SU-DHL-6 (cell line): ENCODE data around the gene SEPHS2.
"Not testable (repeated sequence)": the region's sequence is repeated elsewhere in the genome, so short reads cannot be mapped to it uniquely, and the experiment has no call there.

Experiments
- EZH2phosphoT487 ChIP-seq: fragments of 200-600 bp; sonication (generic), shearing (Covaris generic); conservative IDR thresholded peaks from 2 replicates; pipeline ENCODE4 v1.6.1; 2018; ENCODE audit warnings: mild to moderate bottlenecking, antibody characterized with exemption, low read length, moderate library complexity, mixed read lengths
- TF ChIP-seq, protein P1 (sequence below): fragments of 200-600 bp; sonication (generic); IDR thresholded peaks from one replicate; pipeline ENCODE4 v1.5.1; 2017; ENCODE audit warnings: antibody characterized with exemption, mild to moderate bottlenecking, low read length, moderate library complexity; ENCODE audit not compliant: insufficient read depth, poor library complexity, severe bottlenecking

DNA sequence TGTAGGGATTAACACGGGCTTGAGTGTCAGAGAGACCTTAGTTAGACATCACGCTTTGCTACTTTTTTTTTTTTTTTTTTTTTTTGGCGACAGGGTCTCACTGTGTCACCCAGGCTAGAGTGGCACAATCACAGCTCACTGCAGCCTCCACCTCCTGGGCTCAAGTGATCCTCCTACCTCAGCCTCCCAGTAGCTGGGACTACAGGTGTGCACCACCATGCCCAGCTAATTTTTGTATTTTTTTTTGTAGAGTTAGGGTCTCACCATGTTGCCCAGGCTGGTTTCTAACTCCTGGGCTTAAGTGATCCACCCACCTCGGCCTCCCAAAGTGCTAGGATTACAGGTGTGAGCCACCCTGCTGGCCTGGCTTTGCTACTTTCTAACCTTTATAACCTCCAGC, 49.0 kb downstream of the SEPHS2 start:
- TF ChIP-seq, protein P1, sequence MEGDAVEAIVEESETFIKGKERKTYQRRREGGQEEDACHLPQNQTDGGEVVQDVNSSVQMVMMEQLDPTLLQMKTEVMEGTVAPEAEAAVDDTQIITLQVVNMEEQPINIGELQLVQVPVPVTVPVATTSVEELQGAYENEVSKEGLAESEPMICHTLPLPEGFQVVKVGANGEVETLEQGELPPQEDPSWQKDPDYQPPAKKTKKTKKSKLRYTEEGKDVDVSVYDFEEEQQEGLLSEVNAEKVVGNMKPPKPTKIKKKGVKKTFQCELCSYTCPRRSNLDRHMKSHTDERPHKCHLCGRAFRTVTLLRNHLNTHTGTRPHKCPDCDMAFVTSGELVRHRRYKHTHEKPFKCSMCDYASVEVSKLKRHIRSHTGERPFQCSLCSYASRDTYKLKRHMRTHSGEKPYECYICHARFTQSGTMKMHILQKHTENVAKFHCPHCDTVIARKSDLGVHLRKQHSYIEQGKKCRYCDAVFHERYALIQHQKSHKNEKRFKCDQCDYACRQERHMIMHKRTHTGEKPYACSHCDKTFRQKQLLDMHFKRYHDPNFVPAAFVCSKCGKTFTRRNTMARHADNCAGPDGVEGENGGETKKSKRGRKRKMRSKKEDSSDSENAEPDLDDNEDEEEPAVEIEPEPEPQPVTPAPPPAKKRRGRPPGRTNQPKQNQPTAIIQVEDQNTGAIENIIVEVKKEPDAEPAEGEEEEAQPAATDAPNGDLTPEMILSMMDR: not testable (repeated sequence)
- not testable (repeated sequence) for TF ChIP-seq EZH2phosphoT487
